GM12891 (cell line): ENCODE results near the gene PANK1.

Experiments
- PAX5 ChIP-seq: IDR thresholded peaks from 2 replicates; pipeline ENCODE4 v1.6.1; 2011; ENCODE audit warnings: low read length, moderate library complexity, mild to moderate bottlenecking; ENCODE audit not compliant: insufficient read depth, severe bottlenecking
- POLR2A ChIP-seq: IDR thresholded peaks from 2 replicates; pipeline ENCODE4 v1.6.1; 2011; ENCODE audit warnings: low read depth, low read length, control low read depth
- POLR2AphosphoS5 ChIP-seq: IDR thresholded peaks from 2 replicates; pipeline ENCODE4 v1.6.1; 2011; ENCODE audit warnings: low read depth, low read length, control low read depth
- SPI1 ChIP-seq: IDR thresholded peaks from 2 replicates; pipeline ENCODE4 v1.6.1; 2011; ENCODE audit warnings: low read depth, low read length, control low read depth
- TAF1 ChIP-seq: IDR thresholded peaks from 2 replicates; pipeline ENCODE4 v1.6.1; 2011; ENCODE audit warnings: low read depth, low read length, control low read depth

DNA sequence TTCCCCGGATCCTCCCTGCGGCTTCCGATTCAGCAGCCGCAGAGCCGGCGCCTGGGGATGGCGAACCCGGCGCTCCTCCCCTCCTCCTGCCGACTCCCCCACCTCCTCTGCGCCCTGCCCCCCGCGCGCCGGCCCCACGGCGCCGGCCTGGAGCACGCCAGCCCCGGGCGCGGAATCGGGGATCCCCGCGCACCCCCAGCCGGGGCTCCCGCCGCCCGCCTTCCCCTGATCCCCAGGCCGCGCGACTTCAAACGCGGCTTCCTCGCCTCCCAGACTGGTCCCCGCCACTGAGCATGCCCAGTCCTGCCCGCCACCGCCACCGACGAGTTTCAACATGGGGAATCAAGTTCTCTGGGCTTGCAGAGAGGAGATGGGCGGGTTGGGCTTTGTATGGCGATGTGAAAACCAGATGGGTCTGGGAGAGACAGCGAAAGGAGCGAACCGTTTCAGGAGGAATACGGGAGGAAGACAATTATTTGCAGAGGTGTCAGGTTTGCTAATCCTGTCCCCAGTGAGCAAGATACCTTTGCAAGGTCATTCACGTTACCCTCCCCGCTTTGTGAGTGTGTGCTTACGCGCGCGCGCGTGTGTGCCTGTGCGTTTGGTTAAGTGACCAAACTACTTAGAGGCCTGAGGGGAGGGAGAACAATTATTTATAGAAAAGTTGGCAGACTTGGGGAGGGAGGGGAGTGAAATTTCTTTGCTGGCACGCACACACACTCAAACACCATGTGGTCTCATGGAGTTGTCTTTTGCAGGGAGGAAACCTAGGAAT is at the start of gene PANK1:
- TF ChIP-seq TAF1 (peak; percentile 26; the same call in 1 of the 2 replicates), POLR2A (peak; percentile 64; the same call in 1 of the 2 replicates), POLR2AphosphoS5 (peak; percentile 41; the same call in 1 of the 2 replicates), PAX5 (no peak), SPI1 (no peak)
